Large intestine (tissue), 3 donors: ENCODE results near the gene ADCY4. TPM values are rescaled to one million over a fixed set of nuclear protein-coding genes. Genes with fewer than 3 reads are reported as not detected.

Experiments
- DNase-seq, 2 donors: peaks; one replicate each; pipeline versions ENCODE4 v3.0.0 to v3.0.0-alpha.2; 2013
- H3K27ac ChIP-seq: one replicate; pipeline ENCODE4 v1.5.1; 2013; ENCODE audit warnings: low read length
- H3K27me3 ChIP-seq: 2 replicates; pipeline ENCODE4 v1.6.1; 2013; ENCODE audit warnings: low read length; ENCODE audit not compliant: control insufficient read depth, insufficient read depth
- H3K36me3 ChIP-seq: 2 replicates; pipeline ENCODE4 v1.6.1; 2013; ENCODE audit warnings: low read length; ENCODE audit not compliant: control insufficient read depth, insufficient read depth
- H3K4me1 ChIP-seq: one replicate; pipeline ENCODE4 v1.6.1; 2013; ENCODE audit warnings: low read length; ENCODE audit not compliant: control insufficient read depth, insufficient read depth
- H3K4me3 ChIP-seq: one replicate; pipeline ENCODE4 v1.5.1; 2013; ENCODE audit warnings: low read length
- H3K9me3 ChIP-seq: one replicate; pipeline ENCODE4 v1.6.1; 2013; ENCODE audit warnings: mild to moderate bottlenecking, low read depth, low read length, moderate library complexity; ENCODE audit not compliant: control insufficient read depth
- WGBS: methylation state at CpG from one replicate; pipeline ENCODE4 v1.1.5; 2013; ENCODE audit warnings: low lambda C conversion rate; ENCODE audit not compliant: insufficient coverage; 5-methylcytosine and 5-hydroxymethylcytosine counted together
- polyA plus RNA-seq: library from polyadenylated mRNA; unstranded; fragments of 120-200 nt; gene quantifications from one replicate; pipeline ENCODE4 v1.2.1, GENCODE V29; 2013

Gene ADCY4
- polyA plus RNA-seq, 1 donor: 10.5 TPM

GRCh38 chr14:24308342-24309124, 26.3 kb downstream of the ADCY4 start:
- H3K27ac ChIP-seq: peak overlapping the region; percentile 97
- H3K27me3 ChIP-seq: no peaks in the 10 kb centered on the region
- H3K36me3 ChIP-seq: peaks cover 36% of the 10 kb centered on the region
- no peaks in the 10 kb centered on the region for H3K9me3 ChIP-seq
- 100% methylated on average over 1 of the region's 7 CpGs for WGBS
- H3K4me1 ChIP-seq: peaks cover 41% of the 10 kb centered on the region
- H3K4me3 ChIP-seq: no peak overlapping the region
- DNase-seq: no peak

DNA sequence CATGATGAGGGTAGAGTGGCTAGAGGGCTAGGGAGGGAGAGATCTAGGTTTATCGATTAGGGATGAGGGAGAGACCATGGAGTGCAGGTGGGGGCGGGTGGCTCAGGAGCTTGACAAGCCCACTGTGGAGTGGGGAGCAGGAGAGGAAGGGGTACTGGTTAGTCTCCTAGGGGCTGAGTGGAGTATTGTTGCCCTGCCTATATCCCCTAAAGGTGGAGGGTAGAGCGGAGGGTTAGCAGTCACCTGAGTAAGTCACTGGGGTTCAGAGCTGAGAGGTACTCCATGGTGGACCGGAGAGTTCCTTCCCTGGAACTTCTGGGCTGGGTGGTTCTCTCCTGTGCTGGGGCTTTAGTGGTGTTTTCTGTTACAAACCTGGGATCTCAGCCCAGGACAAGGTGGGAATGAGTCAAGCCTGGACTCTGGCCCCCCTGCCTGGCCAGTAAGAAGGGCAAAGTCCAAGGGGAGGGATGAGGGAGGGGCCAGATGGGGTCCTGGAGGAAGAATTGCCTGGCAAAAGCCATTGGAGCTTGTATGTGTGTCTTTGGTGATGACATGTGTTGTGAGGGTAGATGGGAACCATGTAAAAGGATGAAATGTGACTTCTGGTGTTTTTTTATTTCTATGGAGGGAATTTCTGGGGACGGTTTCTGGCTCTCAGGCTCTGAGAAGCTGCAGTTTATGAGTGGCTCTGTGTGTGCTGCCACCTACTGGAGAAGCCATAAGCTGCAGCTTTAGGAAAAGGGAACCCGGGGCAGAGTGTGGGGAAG, 27.1 kb downstream of the ADCY4 start, which contains the start of gene CIDEB:
Gene CIDEB, minus strand, starts transcription at position 403 of the 767 bp plus-strand sequence. Its CDS starts 119 bp downstream, at position 284.
- Histone ChIP-seq H3K4me3 (peak within 1 kb of the TSS; percentile 50), H3K9me3 (no peaks in the 10 kb centered on the region), H3K27me3 (no peaks in the 10 kb centered on the region), H3K4me1 (peaks cover 44% of the 10 kb centered on the region), H3K27ac (peak within 1 kb of the TSS; percentile 97), H3K36me3 (peaks cover 42% of the 10 kb centered on the region)
- 50% methylated on average over 1 of the region's 6 CpGs for WGBS
- DNase-seq: peak; percentile 91 to 95

DNA sequence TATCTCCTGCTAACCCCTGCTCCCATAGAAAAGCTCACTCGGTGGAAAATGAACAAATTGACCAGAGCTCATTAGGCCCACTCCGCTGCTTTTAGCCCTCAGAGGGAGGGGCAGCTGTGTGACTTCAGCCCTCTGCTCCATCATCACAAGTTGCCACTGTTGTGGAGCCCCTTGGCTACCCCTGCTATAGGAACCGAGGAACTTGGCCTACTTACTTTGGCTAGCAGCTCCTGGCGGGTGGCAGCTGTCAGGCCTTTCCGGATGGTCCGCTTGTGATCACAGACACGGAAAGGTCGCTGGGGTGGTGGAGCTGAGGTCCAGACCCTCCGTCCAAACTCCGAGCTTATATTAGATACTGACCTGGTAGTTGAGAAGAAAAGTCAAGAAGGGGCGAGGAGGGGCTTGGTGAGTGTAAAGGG, 27.7 kb downstream of the ADCY4 start:
- Histone ChIP-seq H3K9me3 (no peaks in the 10 kb centered on the region), H3K4me3 (peak overlapping the region; percentile 50), H3K27me3 (no peaks in the 10 kb centered on the region), H3K4me1 (peaks cover 47% of the 10 kb centered on the region), H3K27ac (peak overlapping the region; percentile 97), H3K36me3 (peaks cover 48% of the 10 kb centered on the region)
- peak in 1 of 2 donors; percentile 42 for DNase-seq
- 50% methylated on average over 2 of the region's 11 CpGs for WGBS

- Histone ChIP-seq H3K36me3 (peaks cover 56% of the 10 kb centered on the region), H3K4me3 (no peak overlapping the region), H3K4me1 (peaks cover 39% of the 10 kb centered on the region), H3K27me3 (no peaks in the 10 kb centered on the region), H3K9me3 (no peaks in the 10 kb centered on the region), H3K27ac (no peak overlapping the region)
- no peak for DNase-seq
- WGBS: no CpG with 5 or more reads among the region's 11 CpGs
Observed at GRCh38 chr14:24304019-24304387, 30.9 kb downstream of the ADCY4 start.

DNA sequence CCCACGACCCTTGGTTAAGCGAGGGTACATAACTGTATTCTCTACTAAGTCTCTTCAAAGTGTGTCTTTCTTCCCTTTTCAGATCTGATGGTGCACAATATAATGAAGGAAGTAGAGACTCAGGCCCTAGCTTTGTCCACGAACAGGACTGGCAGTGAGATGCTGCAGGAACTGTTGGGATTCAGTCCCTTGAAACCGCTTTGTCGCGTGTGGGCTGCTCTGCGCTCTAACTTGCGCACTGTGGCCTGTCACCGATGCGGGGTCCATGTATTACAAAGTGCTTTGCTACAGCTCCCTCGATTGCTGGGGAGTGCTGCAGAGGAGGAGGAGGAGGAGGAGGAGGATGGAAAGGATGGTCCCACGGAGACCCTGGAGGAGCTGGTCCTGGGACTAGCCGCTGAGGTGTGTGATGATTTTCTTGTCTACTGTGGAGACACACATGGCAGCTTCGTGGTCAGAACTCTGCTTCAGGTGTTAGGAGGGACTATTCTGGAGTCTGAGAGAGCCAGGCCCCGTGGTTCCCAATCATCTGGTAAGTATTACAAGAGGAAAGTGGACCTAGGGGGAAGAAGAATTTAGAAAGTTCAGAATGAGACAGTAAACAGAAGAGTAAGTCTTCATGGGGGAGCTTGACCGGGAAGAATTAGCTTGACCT, 34.4 kb downstream of the ADCY4 start:
- Histone ChIP-seq H3K27me3 (no peaks in the 10 kb centered on the region), H3K9me3 (no peaks in the 10 kb centered on the region), H3K4me3 (peak overlapping the region; percentile 68), H3K4me1 (peaks cover 25% of the 10 kb centered on the region), H3K36me3 (peaks cover 52% of the 10 kb centered on the region), H3K27ac (peak overlapping the region; percentile 90)
- WGBS: no CpG with 5 or more reads among the region's 16 CpGs
- DNase-seq: no peak

DNA sequence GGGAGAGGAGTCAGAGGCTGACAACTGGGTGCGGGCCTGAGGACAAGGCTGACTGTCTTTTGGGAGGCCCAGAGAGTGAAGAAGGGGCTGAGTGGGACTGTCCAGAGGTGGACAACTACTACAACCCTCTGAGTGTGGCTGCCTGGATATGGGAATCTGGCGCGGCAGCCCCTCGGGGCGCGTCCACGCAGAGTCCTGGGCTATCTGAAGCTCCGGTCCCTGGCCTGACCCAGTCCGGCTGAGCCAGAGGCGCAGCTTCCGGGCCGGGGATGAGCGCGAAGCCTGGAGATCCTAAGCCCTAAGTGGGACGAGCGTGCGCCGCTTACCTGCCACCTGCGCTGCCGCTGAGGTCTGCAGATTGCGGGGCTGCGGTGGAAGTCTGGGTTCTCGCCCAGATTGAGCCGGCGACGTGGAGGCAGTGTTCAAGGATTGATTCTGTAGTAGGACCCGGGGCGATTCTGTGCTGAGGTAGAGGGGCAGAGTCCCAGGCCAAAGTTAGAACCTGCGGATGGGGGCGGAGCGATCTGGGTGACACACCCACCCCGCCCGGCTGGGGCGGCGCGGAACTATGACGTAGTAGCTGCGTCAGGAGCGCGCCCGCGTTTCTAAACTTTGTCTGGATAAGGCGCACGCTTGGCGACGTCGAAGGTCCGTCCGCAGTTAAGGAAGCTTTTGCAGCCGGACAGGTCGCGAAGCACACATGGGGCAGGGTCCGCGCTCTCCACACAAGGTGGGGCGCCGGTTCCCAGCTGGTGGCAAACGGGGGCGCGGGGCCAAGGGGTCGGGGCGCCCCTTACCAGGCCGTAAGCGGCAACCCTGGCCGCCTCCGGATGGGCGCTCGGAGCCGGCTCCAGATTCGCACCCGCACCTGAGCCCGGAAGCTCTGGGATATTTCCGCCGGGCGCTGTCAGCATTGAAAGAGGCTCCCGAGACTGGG, 35.3 kb downstream of the ADCY4 start, which contains the start of the genes DHRS1 and NOP9:
Gene DHRS1, minus strand, starts transcription at position 526 of the 937 bp plus-strand sequence. CDS start 674 bp downstream, outside the sequence.
Gene NOP9, plus strand, starts transcription at position 596 of the 937 bp plus-strand sequence. Its CDS starts 105 bp downstream, at position 701.
- H3K27ac ChIP-seq: peak within 1 kb of the TSS; percentile 90
- peaks cover 25% of the 10 kb centered on the region for H3K4me1 ChIP-seq
- DNase-seq: peak; percentile 93 to 97
- peak within 1 kb of the TSS; percentile 68 for H3K4me3 ChIP-seq
- no CpG with 5 or more reads among the region's 75 CpGs for WGBS
- H3K9me3 ChIP-seq: no peaks in the 10 kb centered on the region
- H3K36me3 ChIP-seq: peaks cover 46% of the 10 kb centered on the region
- no peaks in the 10 kb centered on the region for H3K27me3 ChIP-seq

DNA sequence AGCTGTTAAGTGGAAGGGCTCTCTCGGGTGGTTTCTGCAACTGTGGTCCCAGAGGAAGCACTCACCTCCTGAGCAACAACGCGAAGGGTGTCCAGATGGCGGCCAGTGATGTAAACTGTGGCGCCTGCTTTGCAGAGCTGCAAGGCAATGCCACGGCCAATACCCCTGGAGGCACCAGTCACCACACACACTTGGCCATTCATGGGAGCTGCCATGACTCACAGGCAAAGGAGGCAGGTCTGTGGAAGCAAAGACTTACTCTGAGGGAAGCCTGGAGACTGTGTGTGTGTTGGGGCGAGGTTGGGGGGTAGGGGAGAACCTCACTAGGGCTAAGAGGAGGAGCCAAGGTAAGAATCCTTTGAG, 36.0 kb downstream of the ADCY4 start:
- no peak for DNase-seq
- Histone ChIP-seq H3K27me3 (no peaks in the 10 kb centered on the region), H3K9me3 (no peaks in the 10 kb centered on the region), H3K27ac (peak overlapping the region; percentile 90), H3K4me3 (peak overlapping the region; percentile 68), H3K36me3 (peaks cover 39% of the 10 kb centered on the region), H3K4me1 (peaks cover 25% of the 10 kb centered on the region)
- no CpG with 5 or more reads among the region's 7 CpGs for WGBS

DNA sequence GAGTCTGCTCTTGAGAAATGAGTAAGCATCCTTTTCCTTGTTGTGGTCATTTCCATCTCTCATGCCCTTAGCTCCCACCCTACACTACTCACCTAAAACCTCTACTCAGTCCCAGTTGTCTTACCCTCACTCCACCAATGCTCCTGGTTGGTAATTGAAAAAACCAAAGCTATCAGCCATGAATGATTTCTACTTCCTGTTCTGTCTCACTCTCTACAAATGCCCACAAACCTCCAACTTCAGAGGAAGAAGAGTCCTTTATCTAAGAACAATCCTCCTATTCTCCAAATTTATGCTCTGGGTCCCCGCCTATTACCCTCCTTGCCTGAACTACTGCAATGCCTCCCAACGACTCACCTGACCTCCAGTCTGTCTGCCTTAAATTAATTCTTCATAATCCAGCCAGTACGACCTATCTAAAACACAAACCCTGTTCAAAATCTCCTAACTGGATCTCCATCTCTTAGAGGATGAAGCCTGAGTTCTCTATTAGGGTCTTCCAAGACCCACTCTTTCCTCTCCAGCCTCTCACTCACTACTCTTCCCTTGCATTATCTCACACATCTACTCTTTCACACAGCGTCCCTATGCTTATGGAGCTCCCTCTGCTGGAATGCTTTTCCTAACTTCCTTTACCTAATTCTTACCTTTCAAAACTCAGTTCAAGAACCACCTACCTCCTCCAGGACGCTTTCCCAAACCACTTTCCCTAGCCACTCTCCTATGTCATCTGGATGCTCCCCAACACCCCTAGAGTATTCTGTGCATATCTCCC, 37.5 kb downstream of the ADCY4 start:
- H3K4me3 ChIP-seq: no peak overlapping the region
- peaks cover 19% of the 10 kb centered on the region for H3K4me1 ChIP-seq
- no peaks in the 10 kb centered on the region for H3K27me3 ChIP-seq
- WGBS: 0% methylated on average over 2 of the region's 5 CpGs
- peaks cover 34% of the 10 kb centered on the region for H3K36me3 ChIP-seq
- DNase-seq: peak in 1 of 2 donors; percentile 57
- H3K9me3 ChIP-seq: no peaks in the 10 kb centered on the region
- H3K27ac ChIP-seq: peak overlapping the region; percentile 18
